ENCODE measurements around the gene PALM3. TPM values are rescaled to one million over a fixed set of nuclear protein-coding genes. Genes with fewer than 3 reads are reported as not detected.
"Not testable (repeated sequence)": the region's sequence is repeated elsewhere in the genome, so short reads cannot be mapped to it uniquely, and the experiment has no call there.

PALM3 gene
- total RNA-seq, 1 experiment from 2014 or later: 8.1 TPM

- not testable (repeated sequence) for H3K27me3 ChIP-seq (ENCODE audit: control insufficient read depth, insufficient read depth, low read length); H3K36me3 ChIP-seq (replicated peaks; ENCODE audit: control insufficient read depth, insufficient read depth, low read length); DNase-seq; H3K4me3 ChIP-seq (ENCODE audit: insufficient read depth, low read depth, low read length)
Measured at GRCh38 chr19:14019739-14020138, 42.1 kb downstream of the PALM3 start.

DNA sequence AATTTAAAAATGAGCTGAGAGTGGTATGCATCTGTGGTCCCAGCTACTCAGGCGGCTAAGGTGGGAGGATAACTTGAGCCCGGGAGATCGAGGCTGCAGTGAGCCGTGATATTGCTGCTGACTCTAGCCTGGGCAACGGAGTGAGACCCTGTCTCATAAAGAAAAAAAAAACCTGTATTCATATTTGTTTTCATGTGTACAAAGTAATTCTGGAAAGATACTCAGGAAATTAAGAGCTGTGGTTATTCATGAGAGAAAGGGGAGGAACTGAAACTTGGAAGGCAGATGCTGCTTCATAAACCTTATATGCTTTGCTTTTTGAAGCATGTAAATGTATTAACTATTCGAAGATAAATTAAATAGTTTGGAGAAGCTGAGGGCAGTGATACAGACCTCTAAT is 42.8 kb downstream of the PALM3 start:
- Histone ChIP-seq H3K27me3 (ENCODE audit: control insufficient read depth, insufficient read depth, low read length) (no peaks in the 10 kb centered on the region), H3K4me3 (ENCODE audit: insufficient read depth, low read depth, low read length) (no peak overlapping the region), H3K36me3 (replicated peaks; ENCODE audit: control insufficient read depth, insufficient read depth, low read length) (no peaks in the 10 kb centered on the region)
- DNase-seq: no peak

DNA sequence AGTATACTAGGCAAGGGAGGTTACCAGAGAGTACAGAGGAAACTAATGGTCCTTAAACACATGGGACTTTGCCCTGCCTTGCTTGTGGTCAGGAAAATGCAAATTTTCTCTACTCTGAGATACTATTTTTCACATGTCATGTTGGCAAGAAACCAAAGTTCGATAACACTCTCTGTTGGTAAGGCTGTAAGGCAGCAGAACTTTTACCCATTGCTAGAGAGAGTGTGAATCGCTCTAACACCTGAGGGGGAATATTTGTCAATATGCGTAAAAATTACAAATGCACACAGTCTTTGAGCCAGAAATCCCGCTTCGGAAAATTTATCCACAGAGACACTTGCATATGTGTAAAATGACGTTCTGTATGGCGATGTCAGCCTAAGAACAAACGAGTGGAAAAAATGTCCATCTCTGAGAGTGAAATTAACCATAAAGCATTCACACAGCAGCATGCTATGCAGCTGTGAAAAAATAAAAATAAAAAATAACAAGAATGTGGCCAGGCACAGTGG is 46.3 kb downstream of the PALM3 start:
- Histone ChIP-seq H3K27me3 (ENCODE audit: control insufficient read depth, insufficient read depth, low read length) (no peaks in the 10 kb centered on the region), H3K4me3 (ENCODE audit: insufficient read depth, low read depth, low read length) (no peak overlapping the region), H3K36me3 (replicated peaks; ENCODE audit: control insufficient read depth, insufficient read depth, low read length) (no peaks in the 10 kb centered on the region)
- DNase-seq: no peak

GRCh38 chr19:14012378-14012915 is 49.4 kb downstream of the PALM3 start:
- no peak overlapping the region for H3K4me3 ChIP-seq (ENCODE audit: insufficient read depth, low read depth, low read length)
- H3K36me3 ChIP-seq (replicated peaks; ENCODE audit: control insufficient read depth, insufficient read depth, low read length): no peaks in the 10 kb centered on the region
- H3K27me3 ChIP-seq (ENCODE audit: control insufficient read depth, insufficient read depth, low read length): no peaks in the 10 kb centered on the region
- DNase-seq: no peak

DNA sequence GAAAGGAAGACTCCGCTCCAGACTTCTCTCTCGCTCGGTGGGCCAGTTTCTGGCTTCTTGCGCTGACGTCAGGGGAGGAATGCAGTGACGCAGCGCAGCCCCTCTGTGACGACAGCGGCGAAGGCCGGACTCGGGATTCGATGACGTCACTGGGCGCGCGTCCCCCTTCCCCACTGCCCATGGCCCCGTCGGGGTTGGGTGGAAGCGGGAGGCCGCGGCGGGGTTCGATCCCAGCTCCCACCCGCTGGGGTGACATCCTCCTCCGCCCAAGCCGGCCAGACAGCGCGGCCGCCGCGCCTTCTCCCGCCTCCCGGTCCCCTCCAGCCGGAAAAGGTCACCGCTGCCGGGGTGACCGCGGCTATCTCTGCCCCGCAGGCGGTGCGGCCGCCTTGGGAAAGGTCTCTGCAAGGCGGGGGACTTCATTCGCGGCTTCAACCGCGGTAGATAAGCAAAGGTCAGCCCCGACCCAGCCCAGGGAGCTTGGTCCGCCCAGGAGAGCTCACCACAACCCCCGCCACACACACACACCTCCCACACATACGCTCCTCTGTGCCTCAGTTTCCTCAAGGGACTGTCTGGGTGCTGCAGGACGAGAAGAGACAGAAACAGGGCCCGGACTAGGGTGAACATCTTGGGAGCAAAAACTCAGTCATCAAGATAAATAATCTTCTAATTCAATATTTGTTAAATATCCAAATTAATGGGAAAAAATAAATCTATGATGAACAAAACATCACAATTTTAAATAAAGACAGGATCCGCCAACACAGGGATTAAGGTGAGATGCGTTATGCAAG is 54.9 kb downstream of the PALM3 start:
- peak overlapping the region; percentile 75 for H3K4me3 ChIP-seq (ENCODE audit: insufficient read depth, low read depth, low read length)
- H3K36me3 ChIP-seq (replicated peaks; ENCODE audit: control insufficient read depth, insufficient read depth, low read length): no peaks in the 10 kb centered on the region
- peak; percentile 89 for DNase-seq
- H3K27me3 ChIP-seq (ENCODE audit: control insufficient read depth, insufficient read depth, low read length): no peaks in the 10 kb centered on the region

DNA sequence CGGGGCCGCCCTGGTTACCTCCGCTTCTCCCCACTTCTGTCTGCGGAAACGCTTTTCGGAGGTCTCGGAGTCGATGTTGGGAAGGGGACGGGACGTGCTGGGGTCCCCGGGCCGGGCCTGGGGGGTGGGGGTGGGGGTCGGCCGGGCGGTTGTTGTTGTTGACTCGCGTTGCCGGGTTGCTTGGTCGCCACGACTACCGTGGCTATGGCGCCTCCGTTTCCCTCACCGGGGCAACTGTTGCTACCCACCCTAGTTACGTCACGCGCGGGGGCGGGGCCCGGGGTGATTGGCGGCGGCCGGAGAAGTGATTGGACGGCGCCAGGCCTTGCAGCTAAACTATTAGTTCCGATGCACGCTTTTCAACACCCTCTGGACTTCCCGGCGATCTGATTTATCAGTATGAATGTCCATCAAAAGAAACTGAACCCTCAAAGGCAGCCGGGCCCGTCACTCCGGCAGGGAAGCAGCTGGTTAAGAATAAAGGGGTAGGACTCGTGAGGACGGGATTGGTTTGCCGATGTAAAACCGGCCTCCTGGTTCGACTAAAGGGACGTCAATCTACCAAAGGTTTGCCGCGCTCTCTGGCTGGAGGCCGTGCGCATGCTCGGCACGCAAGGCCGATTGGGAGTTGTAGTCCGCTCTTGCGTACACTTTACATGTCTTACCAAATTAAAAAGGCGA is 55.7 kb downstream of the PALM3 start, which contains the start of gene RFX1:
RFX1 (minus strand) TSS at position 236 of the 681 bp plus-strand sequence. CDS start 12,477 bp downstream, outside the sequence.
- Histone ChIP-seq H3K4me3 (ENCODE audit: insufficient read depth, low read depth, low read length) (peak within 1 kb of the TSS; percentile 75), H3K27me3 (ENCODE audit: control insufficient read depth, insufficient read depth, low read length) (no peaks in the 10 kb centered on the region), H3K36me3 (replicated peaks; ENCODE audit: control insufficient read depth, insufficient read depth, low read length) (no peaks in the 10 kb centered on the region)
- DNase-seq: peak; percentile 94

GRCh38 chr19:14005349-14006084 is 56.4 kb downstream of the PALM3 start:
- no peaks in the 10 kb centered on the region for H3K36me3 ChIP-seq (replicated peaks; ENCODE audit: control insufficient read depth, insufficient read depth, low read length)
- H3K4me3 ChIP-seq (ENCODE audit: insufficient read depth, low read depth, low read length): peak overlapping the region; percentile 75
- DNase-seq: peak; percentile 97
- H3K27me3 ChIP-seq (ENCODE audit: control insufficient read depth, insufficient read depth, low read length): no peaks in the 10 kb centered on the region

DNA sequence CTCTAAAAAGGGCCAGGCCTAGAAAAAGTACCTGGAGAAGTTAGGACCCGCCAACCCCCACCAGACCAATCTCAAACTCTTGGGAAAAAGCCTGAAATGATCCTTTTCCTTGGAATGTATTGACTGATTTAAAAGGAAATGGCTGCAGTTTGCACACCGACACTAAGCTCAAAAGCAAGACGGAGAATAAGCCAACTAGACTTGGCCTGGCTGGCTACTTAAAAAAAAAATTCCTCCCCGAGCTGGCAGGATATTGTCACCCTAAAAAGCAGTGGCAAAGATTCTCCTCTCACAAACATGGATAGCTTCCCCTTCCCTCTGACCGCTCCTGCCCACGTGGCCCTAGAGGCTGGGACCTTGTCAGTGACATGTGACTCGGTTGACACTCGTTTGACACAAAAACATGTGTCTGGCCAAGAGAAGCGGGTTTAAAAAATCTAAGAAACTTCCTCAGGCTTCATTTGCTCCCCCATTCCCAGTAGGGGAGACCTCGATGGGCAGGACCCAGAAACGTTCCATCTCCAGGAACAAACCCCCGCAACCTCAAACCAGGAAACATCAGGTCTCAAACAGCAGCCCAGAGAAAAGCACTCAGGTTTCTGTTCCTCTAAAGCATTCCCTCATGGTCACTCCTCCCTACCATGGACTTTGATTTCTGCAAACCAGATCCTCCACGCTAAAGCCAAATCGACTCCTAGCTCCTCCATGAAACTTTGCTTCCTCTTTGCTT is 57.1 kb downstream of the PALM3 start:
- H3K4me3 ChIP-seq (ENCODE audit: insufficient read depth, low read depth, low read length): no peak overlapping the region
- H3K27me3 ChIP-seq (ENCODE audit: control insufficient read depth, insufficient read depth, low read length): no peaks in the 10 kb centered on the region
- H3K36me3 ChIP-seq (replicated peaks; ENCODE audit: control insufficient read depth, insufficient read depth, low read length): no peaks in the 10 kb centered on the region; the same call in 1 of the 2 replicates
- no peak for DNase-seq

Other genes starting within 250 kb of the PALM3 start
- not detected in 2 replicates for gene NANOS3, start 184.9 kb downstream of the PALM3 start, total RNA-seq (2014; rRNA removed; shearing (Covaris generic))
- gene BRME1, start 156.0 kb downstream of the PALM3 start, total RNA-seq (2014; rRNA removed; shearing (Covaris generic)): 3.4 and 4.1 TPM in 2 replicates
- 22.8 and 25.0 TPM in 2 replicates for gene CC2D1A, start 155.9 kb downstream of the PALM3 start, total RNA-seq (2014; rRNA removed; shearing (Covaris generic))
- 0.07 and 0.10 TPM in 2 replicates for gene PODNL1, start 123.7 kb downstream of the PALM3 start, total RNA-seq (2014; rRNA removed; shearing (Covaris generic))
- gene DCAF15, start 109.6 kb downstream of the PALM3 start, total RNA-seq (2014; rRNA removed; shearing (Covaris generic)): 73.3 and 92.9 TPM in 2 replicates
- gene RFX1, start 55.8 kb downstream of the PALM3 start, total RNA-seq (2014; rRNA removed; shearing (Covaris generic)): 6.4 and 6.9 TPM in 2 replicates
- not detected in 2 replicates for gene RLN3, start 33.9 kb downstream of the PALM3 start, total RNA-seq (2014; rRNA removed; shearing (Covaris generic))
- 8.8 and 10.1 TPM in 2 replicates for gene IL27RA, start 30.3 kb downstream of the PALM3 start, total RNA-seq (2014; rRNA removed; shearing (Covaris generic))
- gene MISP3, start 10.7 kb upstream of the PALM3 start, total RNA-seq (2014; rRNA removed; shearing (Covaris generic)): 0.52 and 0.92 TPM in 2 replicates
- gene C19orf67, start 23.7 kb upstream of the PALM3 start, total RNA-seq (2014; rRNA removed; shearing (Covaris generic)): 0.94 and 1.3 TPM in 2 replicates
- gene SAMD1, start 28.7 kb upstream of the PALM3 start, total RNA-seq (2014; rRNA removed; shearing (Covaris generic)): 107 and 128 TPM in 2 replicates
- gene PRKACA, start 55.7 kb upstream of the PALM3 start, total RNA-seq (2014; rRNA removed; shearing (Covaris generic)): 31.0 and 31.7 TPM in 2 replicates
- 70.8 and 76.2 TPM in 2 replicates for gene ASF1B, start 74.5 kb upstream of the PALM3 start, total RNA-seq (2014; rRNA removed; shearing (Covaris generic))
- 60.7 and 74.4 TPM in 2 replicates for gene ADGRL1, start 144.1 kb upstream of the PALM3 start, total RNA-seq (2014; rRNA removed; shearing (Covaris generic))